Tibial nerve (tissue), 4 donors: ENCODE measurements around the gene KIF26A.

Experiments
- EP300 ChIP-seq, 2 donors: sonication (generic); formaldehyde crosslinking; IDR thresholded peaks; one replicate each; pipeline ENCODE4 v1.6.1; 2017; ENCODE audit warnings: antibody characterized with exemption in 2 of 2, mild to moderate bottlenecking in 1 of 2
- TF ChIP-seq, protein P1 (sequence below), 5 experiments: fragments of 200-600 bp in 3 of 5; fragments of 450-650 bp in 2 of 5; sonication (generic) in 3 of 5; IDR thresholded peaks; one replicate each; pipeline ENCODE4 v1.5.1; 2016 to 2019; ENCODE audit warnings: antibody characterized with exemption in 5 of 5, mild to moderate bottlenecking in 3 of 5, moderate library complexity in 2 of 5

DNA sequence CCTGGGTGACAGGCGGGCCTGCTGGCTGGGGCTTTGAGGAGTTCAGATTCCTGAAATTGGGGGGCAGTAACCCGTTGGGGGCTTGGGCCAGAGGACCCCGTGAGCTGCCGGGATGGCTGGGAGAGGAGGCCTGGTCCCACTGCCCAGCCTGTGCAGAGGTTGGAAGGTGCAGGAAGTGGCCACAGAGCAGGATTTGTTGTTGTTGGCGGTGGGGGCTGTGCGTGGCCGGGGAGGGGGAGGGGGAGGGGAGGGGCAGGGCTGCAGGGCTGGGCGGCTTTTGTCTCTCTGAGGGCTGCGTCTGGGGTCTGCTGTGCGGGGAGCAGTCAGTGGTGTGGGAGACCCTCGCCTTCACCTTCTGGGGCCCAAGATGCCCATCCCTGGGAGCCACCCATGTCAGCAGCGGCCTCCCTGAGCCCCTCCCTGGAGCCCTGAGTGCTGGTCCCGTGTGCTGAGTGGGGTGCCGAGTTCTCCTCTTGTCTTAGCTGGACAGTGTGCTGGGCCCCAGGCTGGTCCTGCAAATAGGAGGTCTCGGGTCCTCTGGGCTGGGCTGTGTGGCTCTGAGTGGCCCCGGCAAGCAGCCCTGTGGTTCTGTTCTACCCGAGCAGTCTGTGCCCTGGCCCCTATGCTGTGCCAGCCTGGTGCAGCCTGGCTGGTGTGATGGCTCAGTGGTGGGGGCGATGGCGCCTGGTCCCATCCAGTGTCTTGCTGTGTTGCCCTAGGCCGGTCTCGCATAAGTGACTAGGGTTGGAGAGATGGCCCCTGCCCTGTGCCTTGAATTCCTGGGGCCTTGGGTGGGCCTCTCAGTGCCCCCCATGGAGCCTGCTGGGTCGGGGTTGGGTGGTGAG, 10.3 kb downstream of the KIF26A start:
- TF ChIP-seq, protein P1, sequence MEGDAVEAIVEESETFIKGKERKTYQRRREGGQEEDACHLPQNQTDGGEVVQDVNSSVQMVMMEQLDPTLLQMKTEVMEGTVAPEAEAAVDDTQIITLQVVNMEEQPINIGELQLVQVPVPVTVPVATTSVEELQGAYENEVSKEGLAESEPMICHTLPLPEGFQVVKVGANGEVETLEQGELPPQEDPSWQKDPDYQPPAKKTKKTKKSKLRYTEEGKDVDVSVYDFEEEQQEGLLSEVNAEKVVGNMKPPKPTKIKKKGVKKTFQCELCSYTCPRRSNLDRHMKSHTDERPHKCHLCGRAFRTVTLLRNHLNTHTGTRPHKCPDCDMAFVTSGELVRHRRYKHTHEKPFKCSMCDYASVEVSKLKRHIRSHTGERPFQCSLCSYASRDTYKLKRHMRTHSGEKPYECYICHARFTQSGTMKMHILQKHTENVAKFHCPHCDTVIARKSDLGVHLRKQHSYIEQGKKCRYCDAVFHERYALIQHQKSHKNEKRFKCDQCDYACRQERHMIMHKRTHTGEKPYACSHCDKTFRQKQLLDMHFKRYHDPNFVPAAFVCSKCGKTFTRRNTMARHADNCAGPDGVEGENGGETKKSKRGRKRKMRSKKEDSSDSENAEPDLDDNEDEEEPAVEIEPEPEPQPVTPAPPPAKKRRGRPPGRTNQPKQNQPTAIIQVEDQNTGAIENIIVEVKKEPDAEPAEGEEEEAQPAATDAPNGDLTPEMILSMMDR (IDR thresholded peaks at IDR 0.05) = no peak
- TF ChIP-seq EP300 (IDR thresholded peaks at IDR 0.05) = no peak
